CD4-positive, alpha-beta T cell treated with Interleukin-1 beta for 1 hour (primary cell): ENCODE results near the gene PADI6.
"Not testable (repeated sequence)": the region's sequence is repeated elsewhere in the genome, so short reads cannot be mapped to it uniquely, and the experiment has no call there.

ENCODE experiments used
- DNase-seq, 2 donors: peaks; one replicate each; pipeline ENCODE4 v3.0.0-alpha.2; 2020 to 2022

The PADI6 gene

GRCh38 chr1:17371896-17372295, at the start of gene PADI6:
PADI6 (plus strand) TSS chr1:17372196; CDS start chr1:17372246, 50 bp downstream.
- DNase-seq: no peak

GRCh38 chr1:17328855-17329254, 43.1 kb upstream of the PADI6 start:
- no peak for DNase-seq

- no peak for DNase-seq
These were observed 42.4 kb upstream of the PADI6 start for GRCh38 chr1:17329610-17330009.

DNA sequence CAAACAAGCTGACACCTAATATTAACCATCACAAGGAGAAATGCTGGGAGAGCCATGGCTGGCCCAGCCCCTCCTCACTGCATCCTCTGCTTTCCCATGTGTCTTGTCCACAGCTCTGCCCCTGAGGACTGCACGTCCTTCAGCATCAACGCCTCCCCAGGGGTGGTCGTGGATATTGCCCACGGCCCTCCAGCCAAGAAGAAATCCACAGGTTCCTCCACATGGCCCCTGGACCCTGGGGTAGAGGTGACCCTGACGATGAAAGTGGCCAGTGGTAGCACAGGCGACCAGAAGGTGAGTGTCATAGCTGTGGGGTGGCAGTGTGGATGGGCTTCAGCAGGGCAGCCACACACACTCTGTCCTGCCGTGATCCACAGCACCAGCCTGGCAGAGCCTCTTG, 41.1 kb upstream of the PADI6 start:
- no peak for DNase-seq

DNA sequence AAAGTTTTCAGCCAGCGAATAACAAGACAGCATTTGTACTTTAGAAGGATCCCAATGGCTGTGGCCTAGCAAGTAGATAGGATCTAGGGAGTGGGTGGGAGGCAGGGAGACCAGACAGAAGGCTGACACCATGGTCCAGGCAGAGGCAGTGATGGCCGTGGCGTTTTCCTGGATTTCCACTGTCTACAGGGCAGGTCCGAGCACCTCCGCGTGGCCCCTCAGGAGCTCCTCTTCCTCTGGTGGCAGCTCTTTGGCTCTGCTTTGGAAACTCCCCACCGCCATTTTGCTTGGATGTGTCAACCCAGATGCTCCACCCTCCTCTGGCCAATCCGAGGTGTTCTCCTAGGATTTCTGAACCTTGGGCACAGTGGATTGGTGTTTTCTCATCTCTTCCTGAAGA, 38.9 kb upstream of the PADI6 start:
- DNase-seq: no peak

GRCh38 chr1:17335821-17336710, 35.9 kb upstream of the PADI6 start:
- peak; percentile 38 to 48 for DNase-seq

GRCh38 chr1:17338706-17339493, 33.1 kb upstream of the PADI6 start:
- DNase-seq: no peak

GRCh38 chr1:17339521-17339920, 32.5 kb upstream of the PADI6 start:
- no peak for DNase-seq

DNA sequence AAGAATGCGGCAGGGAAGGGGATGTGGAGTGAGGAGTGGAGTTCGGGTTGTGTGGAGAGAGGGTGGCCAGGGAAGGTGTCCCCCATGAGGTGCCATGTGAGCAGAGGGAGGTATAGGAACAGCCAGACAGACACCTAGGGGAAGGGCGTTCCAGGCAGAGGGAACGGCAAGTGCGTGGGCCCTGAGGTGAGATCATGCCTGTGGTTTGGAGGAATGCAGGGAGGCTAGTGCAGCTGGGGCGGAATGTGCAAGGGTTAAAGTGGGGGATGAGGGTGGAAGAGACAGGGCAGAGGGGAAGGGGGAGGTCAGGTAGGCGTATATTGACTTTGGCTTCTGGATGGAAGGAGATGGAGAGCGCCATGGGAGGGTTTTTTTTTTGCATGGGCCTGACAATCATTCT, 31.6 kb upstream of the PADI6 start:
- DNase-seq: no peak

DNA sequence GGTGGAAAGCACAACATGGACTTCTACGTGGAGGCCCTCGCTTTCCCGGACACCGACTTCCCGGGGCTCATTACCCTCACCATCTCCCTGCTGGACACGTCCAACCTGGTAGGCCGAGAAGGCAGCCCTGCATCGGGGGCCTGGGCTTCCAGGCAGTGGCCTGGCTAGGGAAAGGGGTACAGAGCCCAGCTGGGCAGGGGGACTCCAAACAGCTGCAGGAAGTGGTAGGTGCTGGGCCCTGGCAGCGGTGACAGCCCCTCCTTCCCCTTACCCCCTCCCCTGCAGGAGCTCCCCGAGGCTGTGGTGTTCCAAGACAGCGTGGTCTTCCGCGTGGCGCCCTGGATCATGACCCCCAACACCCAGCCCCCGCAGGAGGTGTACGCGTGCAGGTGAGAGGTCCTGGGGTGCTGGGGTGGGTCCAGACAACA, 30.0 kb upstream of the PADI6 start:
- no peak for DNase-seq

DNA sequence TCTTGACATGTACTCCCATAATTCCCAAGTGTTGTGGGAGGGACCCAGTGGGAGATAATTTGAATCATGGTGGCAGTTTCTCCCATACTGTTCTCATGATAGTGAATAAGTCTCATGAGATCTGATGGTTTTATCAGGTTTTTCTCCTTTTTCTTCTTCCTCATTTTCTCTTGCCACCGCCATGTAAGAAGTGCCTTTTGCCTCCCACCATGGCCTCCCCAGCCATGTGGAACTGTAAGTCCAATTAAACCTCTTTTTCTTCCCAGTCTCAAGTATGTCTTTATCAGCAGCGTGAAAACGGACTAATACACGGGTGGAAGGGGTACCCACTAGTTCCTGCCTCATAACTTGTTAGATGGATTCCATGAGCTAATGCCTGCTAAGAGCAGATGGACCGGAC, 26.5 kb upstream of the PADI6 start:
- DNase-seq: not testable (repeated sequence)

GRCh38 chr1:17346046-17346789, 25.8 kb upstream of the PADI6 start:
- DNase-seq: no peak

DNA sequence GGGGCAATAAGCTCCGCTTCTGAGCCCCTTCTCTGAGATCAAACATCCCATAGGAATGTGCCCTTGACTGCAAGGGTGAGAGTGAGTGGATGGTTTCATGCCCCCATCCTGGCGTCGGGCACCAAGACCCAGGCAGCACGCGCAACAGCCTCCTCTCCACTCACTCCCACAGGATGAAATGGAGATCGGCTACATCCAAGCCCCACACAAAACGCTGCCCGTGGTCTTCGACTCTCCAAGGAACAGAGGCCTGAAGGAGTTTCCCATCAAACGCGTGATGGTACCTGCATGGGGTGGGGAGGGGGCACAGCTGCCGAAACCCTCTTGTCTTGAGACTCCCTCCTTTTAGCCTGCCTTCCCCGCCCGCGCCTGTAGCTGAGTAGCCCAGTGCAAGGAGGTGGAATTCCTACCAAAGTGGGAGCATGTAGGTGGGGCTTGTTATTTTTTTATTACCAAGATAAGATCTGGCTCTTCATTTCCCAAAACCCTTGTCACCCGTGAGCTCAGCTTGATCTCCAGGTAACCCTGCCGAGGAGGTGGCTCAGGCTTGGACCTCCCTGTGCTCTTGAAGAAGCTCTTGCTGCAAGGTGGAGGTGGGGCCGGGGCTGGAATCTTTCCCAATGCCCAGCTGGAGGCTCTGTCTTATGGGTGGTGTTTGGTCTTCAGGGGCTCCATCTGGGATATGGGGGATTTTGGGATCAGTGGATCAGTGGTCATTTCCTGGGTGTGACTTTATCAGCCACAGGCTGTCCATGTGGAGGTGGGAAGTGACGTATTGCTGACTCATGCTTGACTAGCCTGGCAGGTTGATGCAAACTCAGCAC, 24.0 kb upstream of the PADI6 start:
- DNase-seq: no peak

DNA sequence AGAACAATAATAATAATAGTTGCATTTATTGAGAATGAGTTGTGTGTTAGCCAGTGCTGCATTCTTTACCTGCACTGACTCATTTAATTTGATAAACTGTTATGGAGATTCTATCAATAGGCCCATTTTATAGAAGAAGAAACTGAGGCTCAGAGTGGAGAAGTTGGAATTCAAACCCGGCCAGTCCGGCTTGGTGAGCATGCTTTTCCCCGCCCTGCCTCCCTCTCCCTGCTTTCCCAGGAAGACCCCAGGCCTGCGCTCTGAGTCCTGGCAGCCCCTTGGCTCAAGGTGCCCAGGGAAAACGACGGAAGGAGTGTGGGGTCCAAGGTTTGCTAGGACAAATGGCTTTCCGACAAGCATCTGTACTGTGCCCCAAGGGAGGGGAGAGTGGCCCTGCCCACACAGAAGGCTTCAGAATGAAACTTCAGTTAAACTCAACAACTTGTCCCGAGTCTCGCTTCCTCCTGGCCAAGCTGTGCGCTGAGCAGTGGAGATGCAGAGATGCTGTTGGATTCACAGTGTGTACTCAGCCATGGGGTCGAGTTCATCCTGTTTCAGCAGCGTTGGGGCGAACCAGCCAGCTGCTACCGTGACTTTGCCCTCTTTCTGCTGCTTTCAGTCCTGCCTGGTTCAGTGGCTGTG, 23.3 kb upstream of the PADI6 start:
- no peak for DNase-seq

GRCh38 chr1:17350083-17350482, 21.9 kb upstream of the PADI6 start:
- DNase-seq: no peak

- no peak for DNase-seq
These were observed 21.0 kb upstream of the PADI6 start for GRCh38 chr1:17350928-17351446.

DNA sequence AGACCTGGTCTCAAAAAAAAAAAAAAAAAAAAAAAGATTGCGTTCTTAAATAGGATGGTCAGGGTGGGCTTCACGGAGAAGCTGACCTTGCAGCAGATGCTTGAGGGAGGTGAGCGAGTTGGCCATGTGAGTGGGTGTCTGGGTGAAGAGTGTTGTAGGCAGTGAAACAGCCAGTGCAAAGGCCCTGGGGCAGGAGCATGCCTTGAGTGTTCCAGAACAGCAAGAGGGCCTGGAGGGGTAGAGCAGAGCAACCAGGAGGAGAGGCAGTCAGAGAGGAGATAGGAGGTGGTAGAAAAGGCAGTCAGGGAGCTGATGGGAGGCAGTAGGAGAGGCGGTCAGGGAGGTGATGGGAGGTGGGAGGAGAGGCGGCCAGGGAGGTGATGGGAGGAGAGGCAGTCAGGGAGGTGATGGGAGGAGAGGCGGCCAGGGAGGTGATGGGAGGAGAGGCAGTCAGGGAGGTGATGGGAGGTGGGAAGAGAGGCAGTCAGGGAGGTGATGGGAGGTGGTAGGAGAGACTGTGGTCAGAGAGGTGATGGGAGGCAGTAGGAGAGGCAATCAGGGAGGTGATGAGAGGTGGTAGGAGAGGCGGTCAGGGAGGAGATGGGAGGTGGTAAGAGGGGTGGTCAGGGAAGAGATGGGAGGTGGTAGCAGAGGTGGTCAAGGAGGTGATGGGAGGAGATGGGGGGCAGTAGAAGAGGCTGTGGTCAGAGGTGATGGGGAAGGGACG, 20.2 kb upstream of the PADI6 start:
- no peak for DNase-seq

- no peak for DNase-seq
These were observed 19.5 kb upstream of the PADI6 start for GRCh38 chr1:17352419-17352909.

- peak in 1 of 2 donors; percentile 11 for DNase-seq
These were observed 16.1 kb upstream of the PADI6 start for GRCh38 chr1:17355898-17356297.

GRCh38 chr1:17356387-17357026, 15.5 kb upstream of the PADI6 start:
- no peak for DNase-seq
